ENCODE results near the gene MAFF.

MAFF gene

DNA sequence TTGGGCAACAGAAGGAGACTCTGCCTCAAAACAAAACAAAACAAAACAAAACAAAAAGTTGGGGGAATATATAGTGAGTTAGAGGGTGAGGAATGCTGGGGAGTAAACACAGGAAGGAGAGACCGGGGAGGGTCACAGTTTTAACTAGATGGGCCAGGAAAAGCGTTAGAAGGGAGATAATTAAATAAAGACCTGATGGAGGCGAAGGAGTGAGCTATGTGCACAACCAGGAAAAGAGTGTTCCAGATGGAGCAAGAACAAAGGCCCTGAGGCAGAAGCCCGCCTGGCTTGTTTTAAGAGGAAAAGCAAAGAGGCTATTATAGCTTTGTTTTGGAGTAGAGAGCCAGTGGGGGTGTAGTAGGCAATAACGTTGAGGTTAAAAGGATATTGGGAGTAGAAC, 15.4 kb upstream of the MAFF start:
- no peak for DNase-seq
- Histone ChIP-seq H3K4me1 (no peaks in the 10 kb centered on the region), H3K4me3 (ENCODE audit: low read depth, low read length) (no peak overlapping the region), H3K27me3 (no peaks in the 10 kb centered on the region), H3K9me3 (no peaks in the 10 kb centered on the region), H3K36me3 (no peaks in the 10 kb centered on the region)
- TF ChIP-seq, protein P1, sequence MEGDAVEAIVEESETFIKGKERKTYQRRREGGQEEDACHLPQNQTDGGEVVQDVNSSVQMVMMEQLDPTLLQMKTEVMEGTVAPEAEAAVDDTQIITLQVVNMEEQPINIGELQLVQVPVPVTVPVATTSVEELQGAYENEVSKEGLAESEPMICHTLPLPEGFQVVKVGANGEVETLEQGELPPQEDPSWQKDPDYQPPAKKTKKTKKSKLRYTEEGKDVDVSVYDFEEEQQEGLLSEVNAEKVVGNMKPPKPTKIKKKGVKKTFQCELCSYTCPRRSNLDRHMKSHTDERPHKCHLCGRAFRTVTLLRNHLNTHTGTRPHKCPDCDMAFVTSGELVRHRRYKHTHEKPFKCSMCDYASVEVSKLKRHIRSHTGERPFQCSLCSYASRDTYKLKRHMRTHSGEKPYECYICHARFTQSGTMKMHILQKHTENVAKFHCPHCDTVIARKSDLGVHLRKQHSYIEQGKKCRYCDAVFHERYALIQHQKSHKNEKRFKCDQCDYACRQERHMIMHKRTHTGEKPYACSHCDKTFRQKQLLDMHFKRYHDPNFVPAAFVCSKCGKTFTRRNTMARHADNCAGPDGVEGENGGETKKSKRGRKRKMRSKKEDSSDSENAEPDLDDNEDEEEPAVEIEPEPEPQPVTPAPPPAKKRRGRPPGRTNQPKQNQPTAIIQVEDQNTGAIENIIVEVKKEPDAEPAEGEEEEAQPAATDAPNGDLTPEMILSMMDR (IDR thresholded peaks at IDR 0.05; ENCODE audit: low read depth, low read length), result no peak

DNA sequence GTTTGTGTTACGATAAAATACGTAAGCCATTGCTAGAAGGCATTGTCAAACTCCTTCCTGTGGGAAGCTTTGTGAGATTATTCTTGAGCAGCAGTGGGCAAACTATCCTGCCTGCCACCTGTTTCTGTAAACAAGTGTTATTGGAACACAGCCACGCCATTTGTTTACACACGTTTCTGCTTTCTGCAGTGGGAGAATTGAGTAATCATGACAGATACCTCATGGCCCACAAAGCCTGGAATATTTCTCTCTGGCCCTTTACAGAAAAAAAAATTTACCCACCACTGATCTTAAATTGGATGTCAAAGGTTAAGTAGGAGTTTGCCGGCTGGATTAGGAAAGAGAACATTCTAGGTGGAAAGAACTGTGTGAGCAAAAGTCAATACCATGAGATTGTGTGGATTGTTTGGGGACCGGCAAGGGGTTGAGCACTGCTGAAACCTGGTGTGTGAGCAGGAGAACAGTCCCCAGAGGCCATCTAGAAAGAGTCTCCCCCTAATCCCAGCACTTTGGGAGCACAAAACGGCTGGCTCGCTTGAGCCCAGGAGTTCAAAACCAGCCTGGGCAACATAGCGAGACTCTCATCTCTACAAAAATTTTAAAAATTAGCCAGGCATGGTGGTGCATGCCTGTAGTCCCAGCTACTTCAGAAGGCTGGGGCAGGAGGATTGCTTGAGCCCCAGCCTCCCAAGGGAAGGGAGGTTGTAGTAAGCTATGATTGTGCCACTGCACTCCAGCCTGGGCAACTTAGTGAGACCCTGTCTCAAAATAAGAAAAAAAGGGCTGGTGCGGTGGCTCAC, 14.2 kb upstream of the MAFF start:
- H3K4me3 ChIP-seq (ENCODE audit: low read depth, low read length), result no peak overlapping the region
- TF ChIP-seq, protein P1 (IDR thresholded peaks at IDR 0.05; ENCODE audit: low read depth, low read length), result no peak
- H3K4me1 ChIP-seq, result no peaks in the 10 kb centered on the region
- no peaks in the 10 kb centered on the region for H3K36me3 ChIP-seq
- H3K9me3 ChIP-seq, result no peaks in the 10 kb centered on the region
- DNase-seq, result no peak
- no peaks in the 10 kb centered on the region for H3K27me3 ChIP-seq

DNA sequence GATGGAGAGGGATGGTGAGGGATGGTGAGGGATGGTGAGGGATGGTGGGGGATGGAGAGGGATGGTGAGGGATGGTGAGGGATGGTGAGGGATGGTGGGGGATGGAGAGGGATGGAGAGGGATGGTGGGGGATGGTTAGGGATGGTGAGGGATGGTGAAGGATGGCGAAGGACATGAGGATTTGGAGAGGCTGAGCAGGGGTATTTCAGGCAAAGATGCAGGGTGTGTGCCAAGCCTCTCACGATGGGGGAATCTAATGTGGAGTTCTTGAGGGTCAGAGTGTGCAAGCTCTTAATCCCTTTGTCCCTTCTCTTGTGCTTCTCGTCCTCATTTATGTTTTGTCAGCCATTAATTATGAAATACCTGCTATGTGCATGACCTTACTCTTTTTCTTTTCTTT, 12.7 kb upstream of the MAFF start:
- Histone ChIP-seq H3K4me3 (ENCODE audit: low read depth, low read length) (no peak overlapping the region), H3K27me3 (no peaks in the 10 kb centered on the region), H3K36me3 (no peaks in the 10 kb centered on the region), H3K9me3 (no peaks in the 10 kb centered on the region), H3K4me1 (no peaks in the 10 kb centered on the region; the same call in 1 of the 2 replicates)
- TF ChIP-seq, protein P1 (IDR thresholded peaks at IDR 0.05; ENCODE audit: low read depth, low read length), result no peak
- no peak for DNase-seq

DNA sequence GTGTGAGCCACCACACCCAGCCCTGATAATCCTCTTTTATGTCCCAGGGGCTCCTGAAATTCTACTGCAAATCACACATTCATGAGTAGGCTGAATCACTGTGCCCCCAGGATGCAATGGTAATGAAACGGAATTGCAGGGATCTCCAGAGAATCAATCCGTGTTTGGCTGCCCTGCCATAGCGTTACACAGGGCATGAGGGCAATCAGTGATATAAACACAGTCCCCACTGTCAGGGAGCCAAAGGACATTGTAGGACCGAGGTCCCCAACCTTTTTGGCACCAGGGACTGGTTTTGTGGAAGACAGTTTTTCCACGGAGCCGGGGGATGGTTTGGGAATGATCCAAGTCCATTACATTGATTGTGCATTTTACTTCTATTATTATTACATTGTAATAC, 11.2 kb upstream of the MAFF start:
- H3K9me3 ChIP-seq, result no peaks in the 10 kb centered on the region
- H3K4me1 ChIP-seq, result peaks cover 6% of the 10 kb centered on the region
- DNase-seq, result no peak
- no peaks in the 10 kb centered on the region for H3K27me3 ChIP-seq
- no peak overlapping the region for H3K4me3 ChIP-seq (ENCODE audit: low read depth, low read length)
- TF ChIP-seq, protein P1 (IDR thresholded peaks at IDR 0.05; ENCODE audit: low read depth, low read length), result no peak
- no peaks in the 10 kb centered on the region for H3K36me3 ChIP-seq

DNA sequence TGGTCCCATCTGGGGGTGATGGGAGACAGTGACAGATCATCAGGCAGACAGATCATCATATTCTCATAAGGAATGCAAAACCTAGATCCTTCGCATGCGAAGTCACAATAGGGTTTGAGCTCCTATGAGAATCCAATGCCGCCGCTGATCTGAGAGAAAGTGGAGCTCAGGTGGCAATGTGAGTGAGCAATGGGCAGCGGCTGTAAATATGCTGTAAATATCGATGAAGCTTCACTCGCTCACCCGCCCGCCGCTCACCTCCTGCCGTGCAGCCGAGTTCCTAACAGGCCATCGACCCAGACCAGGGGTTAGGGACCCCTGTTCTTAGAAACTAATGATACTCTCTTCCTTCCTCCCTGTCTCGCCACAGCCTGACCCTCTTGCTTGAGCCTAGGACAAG, 10.7 kb upstream of the MAFF start:
- TF ChIP-seq, protein P1 (IDR thresholded peaks at IDR 0.05; ENCODE audit: low read depth, low read length), result no peak
- H3K4me1 ChIP-seq, result peaks cover 6% of the 10 kb centered on the region
- DNase-seq, result no peak
- no peaks in the 10 kb centered on the region for H3K9me3 ChIP-seq
- H3K27me3 ChIP-seq, result no peaks in the 10 kb centered on the region
- no peaks in the 10 kb centered on the region for H3K36me3 ChIP-seq
- no peak overlapping the region for H3K4me3 ChIP-seq (ENCODE audit: low read depth, low read length)

DNA sequence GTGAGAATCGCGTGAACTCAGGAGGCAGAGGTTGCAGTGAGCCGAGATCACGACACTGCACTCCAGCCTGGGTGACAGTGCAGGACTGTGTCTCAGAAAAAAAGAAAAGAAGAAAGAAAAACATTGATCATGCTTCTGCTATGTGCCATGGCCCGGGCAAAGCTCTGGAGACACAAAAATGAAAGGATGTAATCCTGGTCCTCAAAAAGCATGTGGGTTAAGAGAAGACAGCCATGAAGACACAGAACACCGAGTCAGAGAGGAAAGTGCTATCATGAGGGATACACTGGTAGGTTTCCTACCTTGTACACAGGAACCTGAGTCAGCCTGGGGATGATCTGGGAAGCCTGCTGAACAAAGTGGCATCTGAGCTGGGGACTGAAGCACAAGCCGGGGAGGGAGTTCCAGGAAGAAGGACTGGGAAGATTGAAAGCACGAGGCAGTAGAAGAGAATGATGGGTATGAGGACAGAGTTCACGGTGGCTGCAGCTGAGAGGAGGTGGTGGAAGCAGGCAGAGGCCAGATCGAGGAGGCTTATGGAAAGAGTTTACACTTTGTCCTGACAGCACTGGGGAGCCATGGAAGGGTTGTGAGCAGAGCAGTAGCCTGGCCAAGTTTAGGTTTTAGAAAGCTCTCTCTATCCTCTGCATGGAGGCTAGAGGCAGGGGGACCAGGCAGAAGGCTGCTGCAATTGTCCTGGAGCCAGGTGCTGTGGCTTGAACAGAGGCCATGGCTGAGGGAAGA, 9.9 kb upstream of the MAFF start:
- no peaks in the 10 kb centered on the region for H3K27me3 ChIP-seq
- no peak overlapping the region for H3K4me3 ChIP-seq (ENCODE audit: low read depth, low read length)
- no peaks in the 10 kb centered on the region for H3K36me3 ChIP-seq
- DNase-seq, result no peak
- peaks cover 6% of the 10 kb centered on the region for H3K4me1 ChIP-seq
- TF ChIP-seq, protein P1 (IDR thresholded peaks at IDR 0.05; ENCODE audit: low read depth, low read length), result no peak
- H3K9me3 ChIP-seq, result no peaks in the 10 kb centered on the region

Measured in BE2C (cell line).